Astrocyte (in vitro differentiated cells and primary cell): ENCODE results near the gene SH3GLB2.

Experiments
- CTCF ChIP-seq: IDR thresholded peaks from 2 replicates; pipeline ENCODE4 v1.5.1; 2011; ENCODE audit warnings: low read depth, mild to moderate bottlenecking, inconsistent platforms, low read length, moderate library complexity; ENCODE audit not compliant: insufficient read depth
- EZH2 ChIP-seq: IDR thresholded peaks from 2 replicates; pipeline ENCODE4 v1.6.1; 2012; ENCODE audit warnings: mild to moderate bottlenecking, low read length, inconsistent platforms; ENCODE audit not compliant: insufficient read depth

GRCh38 chr9:129002992-129003391 lies 25.1 kb downstream of the SH3GLB2 start:
- no peak for TF ChIP-seq CTCF
- no peak for TF ChIP-seq EZH2
